ENCODE measurements around the gene DNAJA3.

Gene DNAJA3

DNA sequence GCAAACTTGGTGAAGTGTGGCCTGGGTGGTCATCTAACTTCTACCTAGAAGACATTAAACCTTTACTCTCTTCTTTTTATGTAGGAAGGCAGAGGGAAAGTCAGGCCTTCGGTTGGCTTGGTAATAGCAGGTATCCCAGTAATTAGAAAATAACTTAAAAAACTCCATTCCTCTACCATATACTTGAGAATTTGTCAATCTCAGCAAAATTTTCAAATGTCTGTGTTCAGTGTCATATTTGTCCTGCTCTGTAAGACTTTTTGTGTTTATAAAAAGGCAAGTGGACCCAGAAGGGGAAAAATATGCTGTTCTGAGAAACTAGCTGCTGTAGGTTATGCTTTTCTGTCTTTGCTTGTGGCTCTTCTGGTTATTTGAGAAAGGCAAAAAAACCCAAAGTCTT, 56.3 kb downstream of the DNAJA3 start:
- DNase-seq = no peak

DNA sequence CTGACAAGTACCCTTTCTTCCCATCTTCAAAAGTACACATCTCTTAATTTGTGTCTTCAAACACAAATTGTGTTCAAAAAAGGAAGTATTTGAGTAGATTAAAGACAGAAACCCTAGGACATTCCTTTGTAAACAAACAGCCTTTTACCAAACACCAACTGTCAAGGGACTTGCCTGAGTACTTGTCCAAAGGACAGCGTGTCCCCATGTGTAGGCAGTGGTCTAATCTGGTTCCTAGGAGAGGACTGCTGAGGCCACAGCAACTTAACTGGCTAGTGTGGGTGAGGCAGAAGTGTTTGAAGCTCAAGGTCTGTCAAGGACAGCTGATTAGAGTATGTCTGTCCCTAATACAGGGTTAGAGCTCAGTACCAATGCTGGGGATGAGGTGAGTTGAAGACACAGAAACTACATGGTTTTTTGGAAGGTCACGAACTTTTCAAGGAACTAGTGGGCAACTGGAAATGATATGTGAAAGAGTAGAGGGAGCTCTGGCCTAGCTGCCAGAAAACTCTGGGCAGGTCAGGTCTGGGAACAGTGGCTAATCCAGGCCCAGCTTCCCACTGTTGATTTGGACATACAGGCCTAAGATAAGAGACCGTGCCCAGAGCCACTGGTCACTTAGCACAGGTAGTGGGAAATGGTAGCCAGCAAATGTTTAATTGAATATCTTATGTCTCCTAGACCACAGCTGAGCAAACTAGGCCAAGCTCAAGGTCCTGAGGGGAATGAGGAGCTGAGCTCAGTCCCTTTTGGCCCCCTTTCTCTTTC, 60.6 kb downstream of the DNAJA3 start:
- DNase-seq = no peak

- no peak for DNase-seq
Observed at GRCh38 chr16:4487955-4488498, 62.4 kb downstream of the DNAJA3 start.

GRCh38 chr16:4488499-4488967, 62.9 kb downstream of the DNAJA3 start:
- DNase-seq = no peak

GRCh38 chr16:4489030-4489429, 63.4 kb downstream of the DNAJA3 start:
- DNase-seq = no peak

DNA sequence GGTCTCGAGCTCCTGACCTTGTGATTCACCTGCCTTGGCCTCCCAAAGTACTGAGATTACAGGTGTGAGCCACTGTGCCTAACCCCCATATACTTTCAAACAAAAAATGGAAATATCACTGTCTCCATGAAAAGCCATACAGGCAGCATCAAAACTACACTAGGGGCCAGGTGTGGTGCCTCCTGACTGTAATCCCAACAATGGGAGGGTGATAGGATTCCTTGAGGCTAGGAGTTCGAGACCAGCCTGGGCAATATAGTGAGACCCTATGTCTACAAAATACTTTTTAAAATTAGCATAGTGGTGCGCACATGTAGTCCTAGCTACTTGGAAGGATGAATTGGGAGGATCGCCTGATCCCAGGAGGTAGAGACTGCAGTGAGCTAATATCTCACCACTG, 66.2 kb downstream of the DNAJA3 start:
- DNase-seq = no peak

GRCh38 chr16:4494746-4495490, 69.2 kb downstream of the DNAJA3 start:
- no peak for DNase-seq

DNA sequence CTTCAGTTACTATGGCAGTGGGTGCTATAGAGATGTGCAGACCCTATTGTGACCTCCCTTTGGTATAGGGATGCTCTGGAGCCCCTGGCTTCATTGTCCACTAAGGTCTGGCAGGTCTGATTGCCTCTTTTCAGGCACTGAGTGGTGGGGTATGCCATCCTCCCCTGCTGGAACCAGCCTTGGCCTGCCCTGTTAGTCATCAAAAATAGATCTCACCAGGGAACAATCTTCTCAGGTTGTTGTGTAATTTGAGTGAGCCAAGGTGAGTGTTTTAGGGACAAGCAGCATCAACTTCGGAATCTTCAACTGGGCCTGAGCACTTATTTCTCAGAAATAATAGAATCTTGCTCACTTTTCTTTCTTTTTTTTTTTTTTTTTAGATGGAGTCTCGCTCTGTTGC, 70.1 kb downstream of the DNAJA3 start:
- no peak for DNase-seq

DNA sequence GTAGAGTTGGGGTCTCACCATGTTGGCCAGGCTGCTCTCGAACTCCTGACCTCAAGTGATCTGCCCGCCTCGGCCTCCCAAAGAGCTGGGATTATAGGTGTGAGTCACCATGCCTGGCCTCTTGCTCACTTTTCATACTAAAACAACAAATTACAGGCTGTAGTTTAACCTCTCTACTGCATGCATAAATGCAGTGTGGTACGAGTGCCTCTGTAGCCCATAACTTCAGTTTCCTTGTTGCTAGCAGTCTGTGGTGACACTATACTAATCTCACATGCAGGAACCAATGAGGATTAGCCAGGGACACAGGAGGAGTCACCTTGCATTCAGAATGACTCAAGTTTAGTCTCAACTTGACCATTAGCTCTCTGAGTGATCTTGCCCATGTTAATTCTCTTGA, 70.6 kb downstream of the DNAJA3 start:
- no peak for DNase-seq

- DNase-seq = no peak
Observed at GRCh38 chr16:4498546-4499195, 73.0 kb downstream of the DNAJA3 start.

DNA sequence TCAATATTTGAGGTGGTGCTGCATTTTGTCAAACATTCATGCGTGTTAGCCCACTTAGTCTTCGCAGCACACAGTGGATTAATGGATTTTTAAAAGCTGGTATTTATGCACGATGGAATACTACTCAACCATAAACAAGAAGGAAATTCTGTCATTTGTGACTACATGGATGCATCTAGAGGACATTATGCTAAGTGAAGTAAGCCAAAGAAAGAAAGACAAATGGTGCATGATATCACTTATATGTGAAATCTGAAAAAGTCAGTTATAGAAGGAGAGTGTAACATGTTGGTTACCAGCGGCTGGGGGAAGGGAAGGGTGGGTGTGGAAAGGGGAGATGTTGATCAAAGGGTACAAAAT, 73.5 kb downstream of the DNAJA3 start:
- no peak for DNase-seq

DNA sequence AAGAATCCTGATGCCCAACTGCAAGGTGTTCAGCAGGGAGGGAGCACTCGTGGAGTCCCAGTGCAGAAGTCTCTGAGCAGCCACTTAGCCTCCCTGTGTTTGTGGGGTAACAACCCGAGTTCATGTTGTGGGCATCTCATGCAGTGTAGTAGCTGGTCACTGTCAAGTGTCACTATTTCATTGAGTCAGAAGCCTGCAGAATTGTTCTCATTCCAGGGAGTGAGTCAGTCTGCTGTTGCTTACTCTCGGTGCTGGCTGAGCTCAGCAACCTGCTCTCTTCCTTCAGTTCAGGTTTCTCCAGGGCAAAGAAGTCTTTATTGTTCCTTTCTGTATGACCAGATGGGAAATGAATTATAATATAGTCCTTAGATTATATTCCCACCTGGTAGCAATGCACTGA, 74.6 kb downstream of the DNAJA3 start:
- DNase-seq = no peak

- no peak for DNase-seq
Observed at GRCh38 chr16:4501071-4501478, 75.4 kb downstream of the DNAJA3 start.

- no peak for DNase-seq
Observed at GRCh38 chr16:4505356-4506147, 79.9 kb downstream of the DNAJA3 start.

Data from NCI-H510A (cell line).